Cardiac muscle cell (in vitro differentiated cells and primary cell): Measurements from ENCODE around the gene MPST. TPM values are rescaled to one million over a fixed set of nuclear protein-coding genes. Genes with fewer than 3 reads are reported as not detected.

ENCODE experiments used
- DNase-seq, 2 donors: peaks; one replicate each; pipeline versions ENCODE4 v3.0.0 to v3.0.0-alpha.2; 2010 to 2017; ENCODE audit warnings: low read depth in 1 of 2, low spot score in 1 of 2
- H3K27ac ChIP-seq: fragments of 200-600 bp; sonication (generic); 2 replicates; pipeline ENCODE4 v1.5.1; 2016
- H3K27me3 ChIP-seq: fragments of 200-600 bp; sonication (generic); 2 replicates; pipeline ENCODE4 v1.6.0; 2016; ENCODE audit warnings: control low read depth
- H3K36me3 ChIP-seq: fragments of 200-600 bp; sonication (generic); 2 replicates; pipeline ENCODE4 v1.5.1; 2016; ENCODE audit warnings: control low read depth
- H3K4me1 ChIP-seq: fragments of 200-600 bp; sonication (generic); 2 replicates; pipeline ENCODE4 v1.8.1; 2017; ENCODE audit warnings: low read depth, mild to moderate bottlenecking, mixed run types
- H3K4me3 ChIP-seq: fragments of 200-600 bp; sonication (generic); 2 replicates; pipeline ENCODE4 v1.5.1; 2016; ENCODE audit warnings: mild to moderate bottlenecking
- H3K9me3 ChIP-seq: fragments of 200-600 bp; sonication (generic); 2 replicates; pipeline ENCODE4 v1.5.1; 2017; ENCODE audit warnings: low read depth, mild to moderate bottlenecking, control low read depth
- CTCF ChIP-seq: IDR thresholded peaks from 2 replicates; pipeline ENCODE4 v1.5.1; 2012; ENCODE audit warnings: low read depth, mild to moderate bottlenecking, low read length
- polyA plus RNA-seq: library from polyadenylated mRNA; unstranded; fragments of >200 nt; fragmentation: Nextera tagmentation; extraction: Ambion mirVana; gene quantifications from 2 replicates; pipeline ENCODE4 v1.2.1, GENCODE V29; 2016
- total RNA-seq: library from RNA; depleted of rRNA; stranded (reverse); fragments of >200 nt; gene quantifications from 2 replicates; pipeline ENCODE4 v1.2.3, GENCODE V29; 2016

The MPST gene
- total and polyA plus RNA-seq, 2 experiments from 2014 or later = 86.0 to 152 TPM

DNA sequence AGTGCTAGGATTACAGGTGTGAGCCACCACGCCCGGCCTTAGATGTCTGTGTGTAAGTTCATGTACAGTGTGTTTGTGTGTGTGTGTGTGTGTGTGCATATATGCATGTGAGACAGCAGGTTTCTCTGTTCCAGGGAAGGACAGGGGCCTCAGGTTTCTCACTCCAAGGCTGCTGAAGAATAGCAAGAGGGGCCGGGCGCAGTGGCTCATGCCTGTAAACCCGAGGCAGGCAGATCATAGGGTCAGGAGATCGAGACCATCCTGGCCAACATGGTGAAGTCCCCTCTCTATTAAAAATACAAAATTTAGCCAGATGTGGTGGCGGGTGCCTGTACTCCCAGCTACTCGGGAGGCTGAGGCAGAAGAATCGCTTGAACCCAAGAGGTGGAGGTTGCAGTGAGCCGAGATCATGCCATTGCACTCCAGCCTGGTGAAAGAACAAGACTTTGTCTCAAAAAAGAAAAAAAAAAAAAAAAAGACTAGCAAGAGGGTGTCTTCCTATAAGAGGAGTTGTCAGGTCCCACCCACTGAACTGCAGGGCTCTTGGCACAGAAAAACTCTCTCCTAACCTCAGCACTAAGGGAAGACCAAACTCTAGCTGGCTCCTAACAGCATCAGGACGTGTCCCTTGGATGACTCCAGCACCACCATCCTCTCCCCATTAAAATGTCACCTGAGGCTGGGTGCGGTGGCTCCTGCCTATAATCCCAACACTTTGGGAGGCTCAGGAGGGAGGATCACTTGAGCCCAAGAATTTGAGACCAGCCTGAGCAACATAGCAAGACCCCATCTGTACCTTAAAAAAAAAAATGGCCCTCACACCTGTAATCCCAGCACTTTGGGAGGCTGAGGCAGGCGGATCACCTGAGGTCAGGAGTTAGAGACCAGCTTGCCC lies 40.3 kb upstream of the MPST start:
- Histone ChIP-seq H3K27me3 (no peaks in the 10 kb centered on the region), H3K4me1 (no peaks in the 10 kb centered on the region), H3K27ac (no peak overlapping the region), H3K9me3 (no peaks in the 10 kb centered on the region), H3K36me3 (no peaks in the 10 kb centered on the region), H3K4me3 (no peak overlapping the region)
- no peak for DNase-seq
- no peak for TF ChIP-seq CTCF

DNA sequence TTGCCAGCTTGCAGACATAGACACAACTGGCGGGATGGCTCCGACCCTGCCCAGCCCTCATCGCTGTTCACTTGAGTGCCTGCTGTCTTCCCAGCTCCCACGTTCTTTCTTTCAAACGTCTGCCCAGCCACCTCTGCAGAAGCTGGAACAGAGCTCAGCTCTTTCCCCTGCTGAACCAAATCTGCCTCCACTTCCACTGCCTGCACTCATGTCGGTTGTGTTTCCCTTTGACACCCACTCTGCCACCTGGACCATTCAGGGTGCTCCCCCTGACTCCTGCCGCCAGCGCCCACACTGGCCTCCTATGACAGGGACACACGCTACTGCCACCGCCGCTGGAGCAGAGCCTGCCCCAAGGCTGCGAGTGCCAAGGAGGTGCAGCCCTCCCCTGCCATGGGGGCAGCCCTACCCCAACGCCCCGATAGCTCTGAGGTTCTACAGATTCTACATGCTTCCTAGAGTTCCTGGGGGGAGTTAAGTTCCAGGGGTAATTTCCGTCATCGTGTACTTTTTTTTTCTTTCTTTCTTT lies 38.2 kb upstream of the MPST start:
- no peak for TF ChIP-seq CTCF
- no peaks in the 10 kb centered on the region for H3K4me1 ChIP-seq

GRCh38 chr22:36982136-36982535 lies 37.4 kb upstream of the MPST start:
- peak; percentile 12 for TF ChIP-seq CTCF
- DNase-seq = no peak
- Histone ChIP-seq H3K4me1 (no peaks in the 10 kb centered on the region), H3K27me3 (no peaks in the 10 kb centered on the region), H3K27ac (no peak overlapping the region), H3K9me3 (no peaks in the 10 kb centered on the region), H3K36me3 (no peaks in the 10 kb centered on the region), H3K4me3 (no peak overlapping the region)

More for the DNA sequence above, 38.2 kb upstream of the MPST start:
- Histone ChIP-seq H3K36me3 (no peaks in the 10 kb centered on the region), H3K27me3 (no peaks in the 10 kb centered on the region), H3K4me3 (no peak overlapping the region), H3K27ac (no peak overlapping the region), H3K9me3 (no peaks in the 10 kb centered on the region)
- no peak for DNase-seq

DNA sequence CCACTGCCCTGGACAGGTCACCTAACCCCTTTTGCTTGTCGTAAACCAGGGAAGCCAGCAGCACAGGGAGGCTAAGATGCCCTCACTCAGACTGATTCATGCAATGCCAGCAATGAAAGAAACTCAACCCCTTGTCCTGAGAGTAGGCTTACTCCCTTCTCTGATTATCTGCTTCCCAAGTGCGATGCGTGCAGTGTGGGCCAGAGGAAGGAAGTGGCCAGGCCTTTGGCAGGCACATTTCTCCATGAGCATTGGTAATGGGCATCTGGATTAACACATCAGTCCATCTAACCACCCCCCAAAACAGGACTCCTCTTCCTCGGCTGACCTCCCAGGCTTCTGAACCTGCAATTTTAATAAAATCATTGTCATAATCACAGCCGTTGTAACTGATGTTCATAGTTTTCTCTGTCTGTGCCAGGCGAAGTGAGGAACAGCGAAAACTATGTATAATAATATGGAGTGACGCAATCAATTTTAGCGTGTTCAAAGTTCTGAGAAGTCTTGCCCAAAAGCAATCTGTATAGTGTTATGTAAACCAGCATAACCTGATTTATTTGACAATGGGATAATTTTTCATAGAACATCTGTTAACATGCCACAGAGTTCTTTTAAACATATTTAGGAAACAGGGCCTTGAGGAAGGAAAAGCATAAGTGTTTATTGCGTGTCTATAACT lies 34.2 kb upstream of the MPST start:
- Histone ChIP-seq H3K27me3 (peaks cover 6% of the 10 kb centered on the region), H3K27ac (no peak overlapping the region), H3K36me3 (no peaks in the 10 kb centered on the region), H3K4me3 (no peak overlapping the region), H3K9me3 (no peaks in the 10 kb centered on the region), H3K4me1 (no peaks in the 10 kb centered on the region)
- no peak for DNase-seq
- no peak for TF ChIP-seq CTCF

GRCh38 chr22:36986242-36986821 lies 33.2 kb upstream of the MPST start:
- no peaks in the 10 kb centered on the region for H3K36me3 ChIP-seq
- no peaks in the 10 kb centered on the region for H3K4me1 ChIP-seq
- peak; percentile 57 for TF ChIP-seq CTCF
- no peak overlapping the region for H3K27ac ChIP-seq
- peaks cover 6% of the 10 kb centered on the region for H3K27me3 ChIP-seq
- no peak for DNase-seq
- no peak overlapping the region for H3K4me3 ChIP-seq
- no peaks in the 10 kb centered on the region for H3K9me3 ChIP-seq
